Hematopoietic multipotent progenitor cell treated with erythropoietin and hydrocortisone succinate and interleukin-3 and kit ligand, for 8 days (in vitro differentiated cells): Measurements from ENCODE around the gene VGF.
A peak's percentile ranks its signal among the peaks of the same experiment; 100 is the strongest.
"Not testable (repeated sequence)": the region's sequence is repeated elsewhere in the genome, so short reads cannot be mapped to it uniquely, and the experiment has no call there.

ENCODE experiments used
- DNase-seq: peaks from one replicate; pipeline ENCODE4 v3.0.0-alpha.2; 2015

Gene VGF

GRCh38 chr7:101165075-101165957 lies at the start of gene VGF:
TSS of gene VGF (minus strand) at chr7:101165569. CDS start at chr7:101164843, 726 bp downstream.
- peak; percentile 95 for DNase-seq

GRCh38 chr7:101212014-101212413 lies 46.6 kb upstream of the VGF start:
- no peak for DNase-seq

- no peak for DNase-seq
Observed at GRCh38 chr7:101211501-101211900, 46.1 kb upstream of the VGF start.

- DNase-seq: no peak
Observed at GRCh38 chr7:101210143-101210542, 44.8 kb upstream of the VGF start.

- no peak for DNase-seq
Observed at GRCh38 chr7:101208794-101209193, 43.4 kb upstream of the VGF start.

GRCh38 chr7:101207459-101207858 lies 42.1 kb upstream of the VGF start:
- no peak for DNase-seq

GRCh38 chr7:101206665-101207042 lies 41.3 kb upstream of the VGF start:
- no peak for DNase-seq

- DNase-seq: no peak
Observed at GRCh38 chr7:101205901-101206664, 40.7 kb upstream of the VGF start.

GRCh38 chr7:101203740-101204738 lies 38.7 kb upstream of the VGF start:
- not testable (repeated sequence) for DNase-seq

GRCh38 chr7:101202603-101202918 lies 37.2 kb upstream of the VGF start:
- DNase-seq: no peak

- DNase-seq: no peak
Observed at GRCh38 chr7:101201695-101202602, 36.6 kb upstream of the VGF start.

- no peak for DNase-seq
Observed at GRCh38 chr7:101200862-101201599, 35.7 kb upstream of the VGF start, which contains the start of gene MOGAT3. TSS of gene MOGAT3 (minus strand) at chr7:101201036. CDS start at chr7:101200854, 182 bp downstream.

GRCh38 chr7:101200504-101200861 lies 35.1 kb upstream of the VGF start:
- no peak for DNase-seq

GRCh38 chr7:101199522-101199921 lies 34.2 kb upstream of the VGF start:
- not testable (repeated sequence) for DNase-seq

- DNase-seq: no peak
Observed at GRCh38 chr7:101198476-101198875, 33.1 kb upstream of the VGF start.

- no peak for DNase-seq
Observed at GRCh38 chr7:101197991-101198390, 32.6 kb upstream of the VGF start.

GRCh38 chr7:101195884-101196283 lies 30.5 kb upstream of the VGF start:
- DNase-seq: no peak

- DNase-seq: no peak
Observed at GRCh38 chr7:101189109-101189508, 23.7 kb upstream of the VGF start.

- no peak for DNase-seq
Observed at GRCh38 chr7:101186844-101187428, 21.6 kb upstream of the VGF start.

- DNase-seq: no peak
Observed at GRCh38 chr7:101186194-101186593, 20.8 kb upstream of the VGF start.
